Neutrophil (primary cell): Measurements from ENCODE around the gene CSF1R.

Source experiments
- H3K27ac ChIP-seq: fragments of 200-600 bp; sonication (generic); 2 replicates; pipeline ENCODE4 v1.5.1; 2016; ENCODE audit warnings: mild to moderate bottlenecking, moderate library complexity
- H3K27me3 ChIP-seq: fragments of 200-600 bp; sonication (generic); 2 replicates; pipeline ENCODE4 v1.6.0; 2016; ENCODE audit warnings: mild to moderate bottlenecking
- H3K36me3 ChIP-seq: fragments of 200-600 bp; sonication (generic); 2 replicates; pipeline ENCODE4 v1.5.1; 2017
- H3K4me1 ChIP-seq, 2 experiments: fragments of 200-600 bp in 1 of 2; sonication (generic) in 1 of 2; 1 replicate in 1 of 2; 2 replicates in 1 of 2; pipeline versions ENCODE4 v1.5.1 to v1.6.1; 2013 to 2016; ENCODE audit warnings: low read depth in 1 of 2, low read length in 1 of 2, mild to moderate bottlenecking in 1 of 2, moderate library complexity in 1 of 2; ENCODE audit not compliant: control insufficient read depth in 1 of 2, insufficient read depth in 1 of 2
- H3K4me3 ChIP-seq, 2 experiments: fragments of 200-600 bp in 1 of 2; sonication (generic) in 1 of 2; 1 replicate in 1 of 2; 2 replicates in 1 of 2; pipeline ENCODE4 v1.5.1; 2013 to 2016; ENCODE audit warnings: low read depth in 1 of 2, low read length in 1 of 2, mild to moderate bottlenecking in 1 of 2, moderate library complexity in 1 of 2
- H3K9me3 ChIP-seq: fragments of 200-600 bp; sonication (generic); 2 replicates; pipeline ENCODE4 v1.5.1; 2016
- TF ChIP-seq, protein P1 (sequence below): fragments of 200-600 bp; sonication (generic); IDR thresholded peaks from 2 replicates; pipeline ENCODE4 v1.5.1; 2016; ENCODE audit warnings: antibody characterized with exemption

The CSF1R gene

DNA sequence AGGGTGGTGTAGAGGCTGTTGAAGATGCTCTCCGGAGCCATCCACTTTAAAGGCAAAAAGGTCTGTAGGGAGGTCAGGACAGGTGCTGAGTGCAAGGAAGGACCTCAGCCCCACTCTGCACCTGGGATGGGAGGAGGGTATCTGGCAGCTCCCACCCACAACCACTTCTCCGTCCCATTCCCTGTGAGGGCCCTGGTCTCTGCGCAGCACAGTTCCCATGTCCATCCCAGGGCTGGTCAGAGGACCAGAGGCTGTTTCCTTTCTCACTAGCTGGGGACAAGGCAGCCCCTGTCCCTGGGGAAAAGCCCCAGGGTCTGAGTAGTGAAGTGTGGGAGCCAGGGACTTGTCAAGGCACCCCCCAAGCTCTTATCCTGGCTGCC, 33.7 kb upstream of the CSF1R start:
- H3K4me1 ChIP-seq, result peaks cover 0 to 3% of the 10 kb centered on the region in 2 experiments
- no peaks in the 10 kb centered on the region for H3K36me3 ChIP-seq
- H3K27ac ChIP-seq, result no peak overlapping the region
- no peaks in the 10 kb centered on the region for H3K27me3 ChIP-seq
- H3K4me3 ChIP-seq, result no peak overlapping the region
- no peaks in the 10 kb centered on the region for H3K9me3 ChIP-seq
- TF ChIP-seq, protein P1, sequence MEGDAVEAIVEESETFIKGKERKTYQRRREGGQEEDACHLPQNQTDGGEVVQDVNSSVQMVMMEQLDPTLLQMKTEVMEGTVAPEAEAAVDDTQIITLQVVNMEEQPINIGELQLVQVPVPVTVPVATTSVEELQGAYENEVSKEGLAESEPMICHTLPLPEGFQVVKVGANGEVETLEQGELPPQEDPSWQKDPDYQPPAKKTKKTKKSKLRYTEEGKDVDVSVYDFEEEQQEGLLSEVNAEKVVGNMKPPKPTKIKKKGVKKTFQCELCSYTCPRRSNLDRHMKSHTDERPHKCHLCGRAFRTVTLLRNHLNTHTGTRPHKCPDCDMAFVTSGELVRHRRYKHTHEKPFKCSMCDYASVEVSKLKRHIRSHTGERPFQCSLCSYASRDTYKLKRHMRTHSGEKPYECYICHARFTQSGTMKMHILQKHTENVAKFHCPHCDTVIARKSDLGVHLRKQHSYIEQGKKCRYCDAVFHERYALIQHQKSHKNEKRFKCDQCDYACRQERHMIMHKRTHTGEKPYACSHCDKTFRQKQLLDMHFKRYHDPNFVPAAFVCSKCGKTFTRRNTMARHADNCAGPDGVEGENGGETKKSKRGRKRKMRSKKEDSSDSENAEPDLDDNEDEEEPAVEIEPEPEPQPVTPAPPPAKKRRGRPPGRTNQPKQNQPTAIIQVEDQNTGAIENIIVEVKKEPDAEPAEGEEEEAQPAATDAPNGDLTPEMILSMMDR, result no peak

- Histone ChIP-seq H3K27me3 (no peaks in the 10 kb centered on the region), H3K9me3 (no peaks in the 10 kb centered on the region), H3K4me3 (no peak overlapping the region), H3K36me3 (no peaks in the 10 kb centered on the region), H3K27ac (no peak overlapping the region), H3K4me1 (peaks cover 0 to 3% of the 10 kb centered on the region in 2 experiments)
- TF ChIP-seq, protein P1, result no peak
Observed at GRCh38 chr5:150119421-150120061, 33.2 kb upstream of the CSF1R start.

DNA sequence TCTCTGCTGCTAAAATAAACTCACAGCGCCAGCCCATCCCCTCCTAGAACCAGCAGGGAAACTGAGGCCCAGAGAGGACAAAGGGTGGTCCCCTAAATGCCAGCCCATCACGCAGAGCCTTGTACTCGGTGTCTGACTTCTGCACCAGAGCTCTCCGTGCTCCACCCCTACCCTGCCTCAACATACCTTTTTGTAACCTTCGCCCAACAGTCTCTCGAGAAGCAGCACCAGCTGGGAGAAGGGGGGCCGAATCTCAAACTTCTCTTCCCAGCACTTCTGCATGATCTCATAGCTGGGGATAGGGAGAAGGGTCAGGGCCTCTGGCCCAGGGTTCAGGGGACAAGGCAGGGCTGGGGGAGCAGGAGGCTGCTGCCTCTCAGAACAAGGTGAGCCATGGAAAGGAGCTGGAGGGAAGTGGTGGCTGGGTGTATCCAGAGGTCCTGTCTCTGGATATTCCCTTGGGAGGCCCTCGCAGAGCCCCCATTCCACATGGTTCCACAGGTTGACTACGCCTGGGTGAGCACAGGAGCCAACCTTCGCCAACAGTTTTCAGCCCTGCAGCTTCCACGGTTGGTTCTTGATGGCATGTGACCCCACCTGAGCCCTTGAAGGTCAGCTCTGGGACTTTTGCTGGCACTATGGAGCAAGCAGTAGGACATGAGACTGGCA, 32.3 kb upstream of the CSF1R start:
- no peaks in the 10 kb centered on the region for H3K9me3 ChIP-seq
- peaks cover 0 to 3% of the 10 kb centered on the region in 2 experiments for H3K4me1 ChIP-seq
- TF ChIP-seq, protein P1, result no peak
- H3K27me3 ChIP-seq, result no peaks in the 10 kb centered on the region
- H3K36me3 ChIP-seq, result no peaks in the 10 kb centered on the region
- H3K27ac ChIP-seq, result no peak overlapping the region
- H3K4me3 ChIP-seq, result no peak overlapping the region

DNA sequence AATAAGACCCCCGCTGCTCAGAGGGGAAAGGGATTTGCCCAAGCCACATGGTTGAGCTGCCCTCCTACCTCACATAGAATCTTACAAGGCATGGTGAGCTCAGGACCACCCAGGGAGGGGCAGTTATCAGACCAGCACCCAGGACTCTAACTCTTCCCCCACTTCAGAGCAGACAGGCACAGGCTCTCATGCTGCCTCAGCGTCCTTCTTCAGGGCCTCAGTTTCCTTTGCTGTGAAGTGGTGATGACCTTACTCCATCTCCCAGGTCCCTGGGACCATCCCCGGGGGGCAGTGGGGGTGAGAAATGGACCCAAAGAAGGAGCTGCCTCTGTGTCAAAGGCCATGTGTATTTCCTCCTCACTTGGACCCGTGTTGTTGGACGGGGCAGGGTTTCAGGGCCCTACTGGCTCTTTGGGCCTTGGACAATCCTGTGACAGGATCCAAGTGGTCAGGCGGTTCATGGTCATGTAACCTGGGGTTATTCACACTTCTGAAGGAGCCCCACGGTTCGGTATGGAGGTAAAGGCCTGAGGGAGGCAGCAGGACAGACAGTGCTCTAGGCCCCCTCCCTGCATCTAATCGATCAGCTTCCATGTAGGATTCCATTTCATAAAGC, 31.7 kb upstream of the CSF1R start:
- no peak overlapping the region for H3K27ac ChIP-seq
- TF ChIP-seq, protein P1, result no peak
- H3K4me1 ChIP-seq, result peaks cover 0 to 3% of the 10 kb centered on the region in 2 experiments
- H3K36me3 ChIP-seq, result no peaks in the 10 kb centered on the region
- H3K4me3 ChIP-seq, result no peak overlapping the region
- H3K9me3 ChIP-seq, result no peaks in the 10 kb centered on the region
- H3K27me3 ChIP-seq, result no peaks in the 10 kb centered on the region

- Histone ChIP-seq H3K27me3 (no peaks in the 10 kb centered on the region), H3K4me1 (peaks cover 0 to under 1% of the 10 kb centered on the region in 2 experiments), H3K4me3 (no peak overlapping the region), H3K27ac (no peak overlapping the region), H3K9me3 (no peaks in the 10 kb centered on the region), H3K36me3 (no peaks in the 10 kb centered on the region)
- TF ChIP-seq, protein P1, result no peak
Observed at GRCh38 chr5:150116667-150117400, 30.5 kb upstream of the CSF1R start.
